GM18907 (cell line): ENCODE measurements around the gene PF4V1.

Experiments
- ATAC-seq: cut with Tn5 transposase; IDR thresholded peaks from one replicate; pipeline ENCODE4 v1.9.1; 2021; ENCODE audit warnings: mild to moderate bottlenecking, moderate library complexity; ENCODE audit not compliant: unreplicated experiment

The PF4V1 gene

DNA sequence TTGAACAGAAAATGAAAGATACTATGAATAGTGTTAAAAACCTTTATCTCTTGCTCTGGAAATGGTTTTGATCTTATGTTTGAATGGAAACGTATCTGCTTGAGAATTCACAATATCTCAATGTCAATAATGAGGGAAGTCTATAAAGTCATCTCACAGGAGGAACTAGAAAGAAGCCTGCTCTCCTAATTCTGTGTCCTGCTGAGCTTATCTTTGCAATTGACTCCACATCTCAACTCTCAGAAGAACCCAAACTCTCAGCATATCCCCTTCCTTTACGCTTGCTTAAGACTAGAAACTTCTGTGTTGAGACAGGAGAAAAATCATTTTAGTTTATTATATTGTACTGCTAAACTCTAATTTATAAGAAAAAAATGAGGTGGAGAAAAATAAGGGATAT is 8.3 kb upstream of the PF4V1 start:
- ATAC-seq: no peak

GRCh38 chr4:73847526-73848182 is 5.4 kb upstream of the PF4V1 start:
- ATAC-seq: no peak

DNA sequence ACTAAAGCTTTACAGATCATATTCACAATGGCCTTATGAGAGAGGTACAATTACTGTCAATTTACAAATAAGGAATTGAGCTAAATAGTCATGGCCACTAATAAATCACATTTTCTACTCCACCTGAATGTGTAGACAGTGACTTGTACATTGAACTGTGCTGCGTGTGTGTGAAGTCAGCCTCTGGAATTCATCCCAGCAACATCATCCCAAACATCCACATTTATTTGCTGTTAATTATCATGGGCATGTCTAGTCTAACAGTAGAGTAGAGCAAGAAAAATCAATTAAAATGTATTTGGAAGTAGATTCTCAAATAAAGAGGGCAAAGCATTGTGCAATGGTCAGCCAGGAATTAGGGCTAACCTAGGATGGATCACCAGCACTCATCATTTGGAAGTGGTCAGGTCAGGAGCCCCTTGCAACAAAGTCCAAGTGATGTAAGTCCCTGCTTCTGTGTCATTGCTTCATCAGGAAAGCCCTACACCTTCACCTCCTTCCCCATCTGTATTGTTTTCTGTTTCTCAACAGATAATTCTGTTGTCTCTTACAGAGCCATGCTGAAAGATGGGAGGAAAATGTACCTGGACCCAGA is 4.8 kb upstream of the PF4V1 start:
- no peak for ATAC-seq

GRCh38 chr4:73850261-73850970 is 2.7 kb upstream of the PF4V1 start:
- no peak for ATAC-seq

- ATAC-seq: no peak
Measured at GRCh38 chr4:73851293-73851692, 1.8 kb upstream of the PF4V1 start.

DNA sequence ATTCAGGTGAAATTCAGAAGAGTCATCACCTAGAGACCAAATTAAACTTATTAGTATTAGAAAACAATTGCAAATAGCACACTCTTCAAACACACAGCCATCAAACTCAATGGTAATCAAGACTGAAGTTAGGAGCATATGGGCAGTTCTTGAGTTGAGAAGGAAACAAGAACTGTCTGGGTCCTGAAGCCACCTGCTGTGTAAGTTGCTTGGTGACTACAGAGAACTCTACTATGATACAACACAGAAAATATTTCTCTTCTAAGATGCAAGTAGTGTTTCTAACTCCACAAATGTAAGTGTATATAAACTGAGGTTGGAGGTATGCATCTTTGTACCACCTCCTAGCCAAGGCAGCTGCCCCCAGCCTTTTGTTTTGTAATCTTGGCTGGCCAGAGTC is 325 bp upstream of the PF4V1 start:
- ATAC-seq: no peak

- ATAC-seq: no peak
Measured at GRCh38 chr4:73853718-73854473, 800 bp downstream of the PF4V1 start.

DNA sequence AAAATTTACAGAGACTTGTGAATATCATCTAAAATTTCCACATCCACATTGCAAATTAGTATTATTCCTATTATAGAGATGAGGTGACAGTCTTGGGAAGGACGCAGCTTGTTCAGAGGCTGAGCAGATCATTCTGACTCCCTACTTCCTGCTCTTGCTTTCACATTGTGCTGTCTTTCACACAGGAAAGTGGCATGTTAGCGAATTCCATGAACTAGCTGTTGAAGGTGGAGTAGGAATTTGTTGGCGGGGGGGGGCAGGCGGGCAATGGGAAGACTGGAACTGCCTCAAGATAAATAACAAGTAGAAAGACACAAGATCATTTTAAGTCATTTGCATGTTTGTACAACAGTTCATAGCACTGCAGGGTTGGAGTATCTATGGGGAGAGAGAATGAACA is 2.3 kb downstream of the PF4V1 start:
- ATAC-seq: no peak

GRCh38 chr4:73856518-73856917 is 3.4 kb downstream of the PF4V1 start:
- ATAC-seq: no peak

DNA sequence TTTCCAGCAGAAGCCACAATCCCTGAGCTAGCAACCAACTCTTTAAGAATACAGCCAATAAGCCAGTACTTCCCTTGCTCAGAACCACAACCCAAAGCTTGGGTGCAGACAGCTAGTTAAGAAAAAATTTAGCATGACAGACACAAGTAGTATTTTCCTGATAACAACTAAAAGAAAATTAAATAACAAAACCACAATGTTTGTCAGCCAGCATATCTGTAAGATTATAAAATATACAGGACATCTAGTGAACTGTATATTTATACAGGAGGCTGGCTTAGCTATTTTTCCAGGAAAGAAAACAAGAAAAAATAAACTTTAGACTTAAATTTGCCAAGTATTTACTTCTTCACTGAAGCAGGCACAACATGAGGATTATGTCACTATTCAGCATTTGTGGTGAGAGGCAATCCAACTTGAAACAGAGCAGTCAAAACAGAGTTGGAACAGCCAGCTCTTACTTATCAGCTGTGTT is 6.6 kb downstream of the PF4V1 start:
- ATAC-seq: no peak

- ATAC-seq: no peak
Measured at GRCh38 chr4:73860181-73860580, 7.1 kb downstream of the PF4V1 start.

- ATAC-seq: no peak
Measured at GRCh38 chr4:73860917-73861316, 7.8 kb downstream of the PF4V1 start.

GRCh38 chr4:73862322-73862721 is 9.2 kb downstream of the PF4V1 start:
- ATAC-seq: no peak

GRCh38 chr4:73864365-73864764 is 11.3 kb downstream of the PF4V1 start:
- no peak for ATAC-seq

DNA sequence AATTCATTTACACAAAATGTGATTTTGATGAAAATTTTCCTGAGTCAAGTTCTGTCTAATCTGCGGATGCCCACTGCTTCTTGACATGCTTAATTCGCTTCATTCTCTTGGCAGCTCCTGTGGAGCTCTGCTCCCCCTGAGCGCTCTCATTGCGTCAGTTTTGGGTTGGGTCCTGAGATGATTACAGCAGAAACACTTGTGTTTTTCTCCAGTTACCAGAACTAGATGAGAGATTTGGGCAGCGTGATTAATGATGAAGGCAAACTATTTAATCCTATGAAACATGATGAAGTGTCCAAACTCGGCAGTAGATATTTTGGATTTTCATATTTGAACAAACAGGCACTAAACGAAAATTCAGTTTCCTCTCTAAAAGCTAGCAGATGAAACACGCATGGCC is 11.9 kb downstream of the PF4V1 start:
- no peak for ATAC-seq

DNA sequence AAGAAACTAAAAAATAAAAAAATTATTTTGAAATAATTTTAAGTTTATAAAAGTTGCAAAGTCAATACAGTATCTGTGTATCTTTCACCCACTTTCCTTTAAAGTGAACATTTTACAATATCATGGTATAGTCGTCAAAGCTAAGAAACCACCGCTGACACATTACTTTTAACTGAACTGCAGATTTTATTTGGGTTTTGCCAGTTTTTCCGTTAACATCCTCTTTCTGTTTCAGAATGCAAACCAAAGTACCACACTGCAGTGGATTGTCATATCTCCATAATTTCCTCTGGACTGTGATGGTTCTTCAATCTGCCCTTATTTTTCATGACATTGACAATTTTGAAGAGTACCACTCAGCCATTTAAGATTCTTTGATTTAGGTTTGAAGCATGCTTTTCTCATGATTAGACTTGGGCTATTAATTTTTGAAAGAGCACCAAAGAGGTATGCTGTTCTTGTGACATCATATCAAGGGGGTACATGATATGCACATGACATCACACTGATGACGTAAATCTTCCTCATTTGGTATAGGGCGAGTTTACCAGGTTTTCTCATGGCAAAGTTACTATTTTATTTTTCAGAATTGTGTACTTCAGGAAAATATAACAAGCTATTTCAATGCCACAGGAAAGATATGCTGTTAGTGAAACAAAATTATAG is 12.5 kb downstream of the PF4V1 start:
- no peak for ATAC-seq

DNA sequence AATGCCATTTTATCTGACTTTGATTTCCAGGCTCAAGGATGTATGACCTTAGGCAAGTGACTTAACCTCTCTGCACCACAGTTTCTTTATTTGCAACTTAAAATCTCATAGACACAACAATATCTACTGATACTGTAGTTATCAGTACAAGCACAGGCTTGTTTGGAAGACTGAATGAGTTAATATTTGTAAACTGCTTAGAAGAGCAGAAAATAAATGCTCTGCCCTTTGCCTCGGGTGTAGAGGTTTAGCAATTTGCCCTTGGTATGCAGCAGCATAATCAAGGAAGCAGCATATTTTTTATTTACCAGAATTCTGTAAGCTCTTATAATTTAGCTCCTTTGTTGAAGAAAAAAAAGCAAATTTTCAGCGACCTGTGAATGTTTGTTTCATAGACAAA is 13.2 kb downstream of the PF4V1 start:
- ATAC-seq: no peak

- ATAC-seq: no peak
Measured at GRCh38 chr4:73867783-73868182, 14.7 kb downstream of the PF4V1 start.

- no peak for ATAC-seq
Measured at GRCh38 chr4:73868206-73869129, 15.4 kb downstream of the PF4V1 start.
